Measurements from ENCODE around the gene PEX7. TPM values are rescaled to one million over a fixed set of nuclear protein-coding genes. Genes with fewer than 3 reads are reported as not detected.

PEX7 gene
- total and polyA plus RNA-seq, 2 experiments from 2014 or later: 11.8 to 13.5 TPM

- Histone ChIP-seq H3K36me3 (ENCODE audit: insufficient read depth) (peaks cover 10% of the 10 kb centered on the region; the same call in 1 of the 2 replicates), H3K4me2 (no peak overlapping the region), H3K4me3 (no peak overlapping the region), H4K20me1 (replicated peaks; ENCODE audit: insufficient read depth) (peaks cover 5% of the 10 kb centered on the region), H3K4me1 (ENCODE audit: insufficient read depth) (no peaks in the 10 kb centered on the region), H3K27me3 (ENCODE audit: insufficient read depth) (no peaks in the 10 kb centered on the region), H3F3A (replicated peaks; ENCODE audit: low read depth) (no peaks in the 10 kb centered on the region), H2AFZ (no peak overlapping the region), H3K9me2 (ENCODE audit: insufficient read depth) (no peaks in the 10 kb centered on the region), H3K27ac (ENCODE audit: low read depth) (no peak overlapping the region), H3K79me2 (replicated peaks; ENCODE audit: insufficient read depth) (no peaks in the 10 kb centered on the region)
- H3K9me3 Mint-ChIP-seq: no peaks in the 10 kb centered on the region; the same call in 2 of the 3 replicates
- H3K4me1 Mint-ChIP-seq: no peaks in the 10 kb centered on the region
- peak overlapping the region; percentile 54; the same call in 1 of the 2 replicates for H3K27ac Mint-ChIP-seq
- no peaks in the 10 kb centered on the region for H3K27me3 Mint-ChIP-seq (ENCODE audit: insufficient read depth, low read depth, poor library complexity)
- no peak overlapping the region for H3K4me3 Mint-ChIP-seq
- ATAC-seq (no peak), DNase-seq (ENCODE audit: low spot score) (no peak)
- peaks cover 21% of the 10 kb centered on the region for H3K36me3 Mint-ChIP-seq (ENCODE audit: low read depth)
- TF ChIP-seq ETS1 (IDR thresholded peaks at IDR 0.05) (no peak), EZH2phosphoT487 (IDR thresholded peaks at IDR 0.05; ENCODE audit: unreplicated experiment) (no peak), ZNF114 (CRISPR knock-in tag; IDR thresholded peaks at IDR 0.05) (no peak), ZNF331 (CRISPR knock-in tag; IDR thresholded peaks at IDR 0.05; ENCODE audit: low read depth) (no peak), STAT1 (IDR thresholded peaks at IDR 0.05; ENCODE audit: unreplicated experiment) (no peak), CREB1 (CRISPR knock-in tag; IDR thresholded peaks at IDR 0.05; ENCODE audit: low read depth) (no peak), POLR2AphosphoS5 (IDR thresholded peaks at IDR 0.05; ENCODE audit: low read depth) (no peak), NANOG (IDR thresholded peaks at IDR 0.05; ENCODE audit: borderline replicate concordance) (no peak), EZH2 (IDR thresholded peaks at IDR 0.05; ENCODE audit: low read depth, unreplicated experiment) (no peak), CTCF (conservative IDR thresholded peaks at IDR 0.05; ENCODE audit: low read depth in 2 of 2) (no peak), ZNF462 (CRISPR knock-in tag; IDR thresholded peaks at IDR 0.05) (no peak), JUNB (IDR thresholded peaks at IDR 0.05; ENCODE audit: unreplicated experiment) (no peak)
- TF ChIP-seq, protein P1, sequence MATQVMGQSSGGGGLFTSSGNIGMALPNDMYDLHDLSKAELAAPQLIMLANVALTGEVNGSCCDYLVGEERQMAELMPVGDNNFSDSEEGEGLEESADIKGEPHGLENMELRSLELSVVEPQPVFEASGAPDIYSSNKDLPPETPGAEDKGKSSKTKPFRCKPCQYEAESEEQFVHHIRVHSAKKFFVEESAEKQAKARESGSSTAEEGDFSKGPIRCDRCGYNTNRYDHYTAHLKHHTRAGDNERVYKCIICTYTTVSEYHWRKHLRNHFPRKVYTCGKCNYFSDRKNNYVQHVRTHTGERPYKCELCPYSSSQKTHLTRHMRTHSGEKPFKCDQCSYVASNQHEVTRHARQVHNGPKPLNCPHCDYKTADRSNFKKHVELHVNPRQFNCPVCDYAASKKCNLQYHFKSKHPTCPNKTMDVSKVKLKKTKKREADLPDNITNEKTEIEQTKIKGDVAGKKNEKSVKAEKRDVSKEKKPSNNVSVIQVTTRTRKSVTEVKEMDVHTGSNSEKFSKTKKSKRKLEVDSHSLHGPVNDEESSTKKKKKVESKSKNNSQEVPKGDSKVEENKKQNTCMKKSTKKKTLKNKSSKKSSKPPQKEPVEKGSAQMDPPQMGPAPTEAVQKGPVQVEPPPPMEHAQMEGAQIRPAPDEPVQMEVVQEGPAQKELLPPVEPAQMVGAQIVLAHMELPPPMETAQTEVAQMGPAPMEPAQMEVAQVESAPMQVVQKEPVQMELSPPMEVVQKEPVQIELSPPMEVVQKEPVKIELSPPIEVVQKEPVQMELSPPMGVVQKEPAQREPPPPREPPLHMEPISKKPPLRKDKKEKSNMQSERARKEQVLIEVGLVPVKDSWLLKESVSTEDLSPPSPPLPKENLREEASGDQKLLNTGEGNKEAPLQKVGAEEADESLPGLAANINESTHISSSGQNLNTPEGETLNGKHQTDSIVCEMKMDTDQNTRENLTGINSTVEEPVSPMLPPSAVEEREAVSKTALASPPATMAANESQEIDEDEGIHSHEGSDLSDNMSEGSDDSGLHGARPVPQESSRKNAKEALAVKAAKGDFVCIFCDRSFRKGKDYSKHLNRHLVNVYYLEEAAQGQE (IDR thresholded peaks at IDR 0.05; ENCODE audit: unreplicated experiment): no peak
Observed at GRCh38 chr6:136901212-136901784, 78.9 kb downstream of the PEX7 start.
